AG09319 (cell line): ENCODE data around the gene SHFL.

ENCODE experiments used
- DNase-seq: peaks from one replicate; pipeline ENCODE4 v3.0.0-alpha.2; 2010; ENCODE audit warnings: low read depth; ENCODE audit errors: extremely low read depth
- CTCF ChIP-seq: IDR thresholded peaks from 2 replicates; pipeline ENCODE4 v1.5.1; 2011; ENCODE audit warnings: low read depth, mild to moderate bottlenecking, inconsistent platforms, low read length, moderate library complexity

SHFL gene

GRCh38 chr19:10105509-10106099, 19.5 kb downstream of the SHFL start:
- no peak for TF ChIP-seq CTCF
- no peak for DNase-seq

GRCh38 chr19:10106100-10106936, 20.2 kb downstream of the SHFL start, which contains the start of gene PPAN:
TSS of gene PPAN (plus strand) at chr19:10106362. CDS start at chr19:10106395, 33 bp downstream.
- TF ChIP-seq CTCF, result no peak
- DNase-seq, result peak; percentile 96

GRCh38 chr19:10107254-10107653, 21.1 kb downstream of the SHFL start:
- no peak for TF ChIP-seq CTCF
- DNase-seq, result no peak

- TF ChIP-seq CTCF, result no peak
- no peak for DNase-seq
Observed at GRCh38 chr19:10107817-10108367, 21.8 kb downstream of the SHFL start.

DNA sequence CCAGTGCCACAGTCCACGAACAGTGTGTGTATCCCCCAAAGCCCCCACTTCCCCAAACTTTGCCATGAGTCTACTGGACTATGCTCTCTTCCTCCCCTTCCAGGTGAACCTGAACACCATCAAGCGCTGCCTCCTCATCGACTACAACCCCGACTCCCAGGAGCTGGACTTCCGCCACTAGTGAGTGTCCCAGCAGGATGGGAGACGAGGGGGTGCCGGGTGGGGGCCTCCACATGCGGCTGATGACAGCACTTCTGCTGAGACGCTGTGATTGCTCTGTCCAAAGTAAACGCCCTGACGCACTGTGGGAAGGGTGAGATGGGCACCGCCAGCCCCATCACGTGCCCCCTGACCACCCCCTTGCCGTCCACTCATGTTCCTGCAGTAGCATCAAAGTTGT, 23.4 kb downstream of the SHFL start:
- TF ChIP-seq CTCF, result no peak
- no peak for DNase-seq

DNA sequence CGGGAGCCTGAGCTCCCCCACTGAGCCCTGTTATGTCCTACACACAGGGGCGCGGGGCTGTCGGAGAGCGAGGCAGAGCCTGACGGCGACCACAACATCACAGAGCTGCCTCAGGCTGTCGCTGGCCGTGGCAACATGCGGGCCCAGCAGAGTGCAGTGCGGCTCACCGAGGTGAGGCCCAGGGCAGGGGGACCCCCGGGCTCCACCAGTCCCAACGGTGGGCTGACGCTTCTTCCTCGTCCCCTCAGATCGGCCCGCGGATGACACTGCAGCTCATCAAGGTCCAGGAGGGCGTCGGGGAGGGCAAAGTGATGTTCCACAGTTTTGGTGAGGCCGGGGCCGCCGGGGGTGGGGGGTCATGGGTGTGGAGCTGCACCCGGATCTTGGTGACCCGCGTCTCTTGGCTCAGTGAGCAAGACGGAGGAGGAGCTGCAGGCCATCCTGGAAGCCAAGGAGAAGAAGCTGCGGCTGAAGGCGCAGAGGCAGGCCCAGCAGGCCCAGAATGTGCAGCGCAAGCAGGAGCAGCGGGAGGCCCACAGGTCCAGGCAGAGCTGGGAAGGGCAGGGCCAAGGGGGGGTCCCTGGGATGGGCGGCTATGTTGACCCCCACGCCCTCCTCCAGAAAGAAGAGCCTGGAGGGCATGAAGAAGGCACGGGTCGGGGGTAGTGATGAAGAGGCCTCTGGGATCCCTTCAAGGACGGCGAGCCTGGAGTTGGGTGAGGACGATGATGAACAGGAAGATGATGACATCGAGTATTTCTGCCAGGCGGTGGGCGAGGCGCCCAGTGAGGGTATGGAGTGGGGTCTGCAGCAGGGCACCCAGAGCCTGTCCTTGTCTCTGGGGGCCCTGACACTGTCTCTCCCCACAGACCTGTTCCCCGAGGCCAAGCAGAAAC, 24.2 kb downstream of the SHFL start:
- TF ChIP-seq CTCF, result no peak
- DNase-seq, result no peak
